Peyer's patch (tissue), 4 donors: ENCODE measurements around the gene IGF1R.

Experiments
- POLR2A ChIP-seq, 2 donors: fragments of 450-650 bp; IDR thresholded peaks; one replicate each; pipeline ENCODE4 v1.5.1; 2017; ENCODE audit warnings: antibody characterized with exemption in 2 of 2, mild to moderate bottlenecking in 2 of 2, moderate library complexity in 2 of 2
- TF ChIP-seq, protein P1 (sequence below), 6 experiments: fragments of 450-650 bp in 4 of 6; fragments of 200-600 bp in 2 of 6; sonication (generic) in 1 of 6; IDR thresholded peaks; one replicate each; pipeline ENCODE4 v1.5.1; 2017 to 2019; ENCODE audit warnings: antibody characterized with exemption in 6 of 6, mild to moderate bottlenecking in 3 of 6, moderate library complexity in 1 of 6

DNA sequence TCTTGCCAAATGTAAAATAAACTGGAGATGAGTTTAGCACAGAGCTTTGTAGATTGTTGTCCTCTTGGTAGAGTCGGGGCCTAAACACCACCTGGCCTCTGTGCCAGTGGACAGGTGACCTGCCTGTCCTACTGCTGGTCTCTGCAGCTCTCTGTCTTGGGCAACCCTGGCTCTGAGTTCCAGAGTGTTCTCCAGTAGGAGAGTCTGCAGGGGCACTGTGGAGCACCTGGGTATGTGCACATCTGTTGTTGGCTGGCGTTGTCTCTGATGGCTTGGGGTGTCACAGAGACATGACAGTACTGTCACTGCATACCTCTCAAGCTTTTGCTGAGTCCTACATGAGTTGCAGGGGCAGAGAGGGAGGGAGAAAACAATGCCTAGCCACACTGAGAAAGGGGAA lies 112.6 kb downstream of the IGF1R start:
- TF ChIP-seq, protein P1, sequence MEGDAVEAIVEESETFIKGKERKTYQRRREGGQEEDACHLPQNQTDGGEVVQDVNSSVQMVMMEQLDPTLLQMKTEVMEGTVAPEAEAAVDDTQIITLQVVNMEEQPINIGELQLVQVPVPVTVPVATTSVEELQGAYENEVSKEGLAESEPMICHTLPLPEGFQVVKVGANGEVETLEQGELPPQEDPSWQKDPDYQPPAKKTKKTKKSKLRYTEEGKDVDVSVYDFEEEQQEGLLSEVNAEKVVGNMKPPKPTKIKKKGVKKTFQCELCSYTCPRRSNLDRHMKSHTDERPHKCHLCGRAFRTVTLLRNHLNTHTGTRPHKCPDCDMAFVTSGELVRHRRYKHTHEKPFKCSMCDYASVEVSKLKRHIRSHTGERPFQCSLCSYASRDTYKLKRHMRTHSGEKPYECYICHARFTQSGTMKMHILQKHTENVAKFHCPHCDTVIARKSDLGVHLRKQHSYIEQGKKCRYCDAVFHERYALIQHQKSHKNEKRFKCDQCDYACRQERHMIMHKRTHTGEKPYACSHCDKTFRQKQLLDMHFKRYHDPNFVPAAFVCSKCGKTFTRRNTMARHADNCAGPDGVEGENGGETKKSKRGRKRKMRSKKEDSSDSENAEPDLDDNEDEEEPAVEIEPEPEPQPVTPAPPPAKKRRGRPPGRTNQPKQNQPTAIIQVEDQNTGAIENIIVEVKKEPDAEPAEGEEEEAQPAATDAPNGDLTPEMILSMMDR (IDR thresholded peaks at IDR 0.05): no peak
- no peak for TF ChIP-seq POLR2A (IDR thresholded peaks at IDR 0.05)
